Right renal pelvis (tissue), 4 donors: ENCODE data around the gene RPL5. TPM values are rescaled to one million over a fixed set of nuclear protein-coding genes. Genes with fewer than 3 reads are reported as not detected.

ENCODE experiments used
- DNase-seq, 4 donors: peaks; one replicate each; pipeline ENCODE4 v3.0.0-alpha.2; 2013; ENCODE audit warnings: low read depth in 4 of 4, low spot score in 3 of 4, missing footprints in 1 of 4
- polyA plus RNA-seq, 4 donors: library from polyadenylated mRNA; unstranded; fragments of 120-200 nt; gene quantifications; one replicate each; pipeline ENCODE4 v1.2.1, GENCODE V29; 2013; ENCODE audit not compliant: insufficient read length in 4 of 4

Gene RPL5
- polyA plus RNA-seq: 1,000 to 10,000 TPM; 2,468 to 2,706 (median 2,655) TPM

- peak; percentile 94 to 100 (median 98) for DNase-seq
Observed at GRCh38 chr1:92831762-92832536, at the start of gene RPL5. Gene RPL5 (plus strand): TSS chr1:92832040. CDS start chr1:92832115, 75 bp downstream.

- DNase-seq: peak in 2 of 4 donors; percentile 3 to 10
Observed at GRCh38 chr1:92783550-92783949, 48.3 kb upstream of the RPL5 start.

GRCh38 chr1:92784021-92784638, 47.7 kb upstream of the RPL5 start:
- peak; percentile 16 to 44 (median 33) for DNase-seq

- DNase-seq: peak; percentile 88 to 94 (median 92)
Observed at GRCh38 chr1:92784639-92785500, 47.0 kb upstream of the RPL5 start, which contains the start of gene EVI5. Gene EVI5 (minus strand): TSS chr1:92785108. CDS start chr1:92736546, 48,562 bp downstream.

- DNase-seq: no peak
Observed at GRCh38 chr1:92786111-92786901, 45.5 kb upstream of the RPL5 start.

- DNase-seq: no peak
Observed at GRCh38 chr1:92790081-92790480, 41.8 kb upstream of the RPL5 start.

- DNase-seq: no peak
Observed at GRCh38 chr1:92790867-92791266, 41.0 kb upstream of the RPL5 start.

GRCh38 chr1:92791487-92792066, 40.3 kb upstream of the RPL5 start:
- DNase-seq: no peak

GRCh38 chr1:92792340-92792782, 39.5 kb upstream of the RPL5 start:
- no peak for DNase-seq

GRCh38 chr1:92795166-92795565, 36.7 kb upstream of the RPL5 start:
- DNase-seq: no peak

GRCh38 chr1:92797297-92797696, 34.5 kb upstream of the RPL5 start:
- no peak for DNase-seq

GRCh38 chr1:92797961-92798360, 33.9 kb upstream of the RPL5 start:
- DNase-seq: no peak

- DNase-seq: no peak
Observed at GRCh38 chr1:92803140-92803887, 28.5 kb upstream of the RPL5 start.

- peak in 1 of 4 donors; percentile 6 for DNase-seq
Observed at GRCh38 chr1:92804721-92805201, 27.1 kb upstream of the RPL5 start.

GRCh38 chr1:92805216-92805615, 26.6 kb upstream of the RPL5 start:
- no peak for DNase-seq

GRCh38 chr1:92808381-92808780, 23.5 kb upstream of the RPL5 start:
- DNase-seq: no peak

GRCh38 chr1:92816732-92817131, 15.1 kb upstream of the RPL5 start:
- DNase-seq: no peak

- DNase-seq: no peak
Observed at GRCh38 chr1:92817137-92817697, 14.6 kb upstream of the RPL5 start.
